ENCODE results near the gene RNPS1.

Gene RNPS1, protein sequence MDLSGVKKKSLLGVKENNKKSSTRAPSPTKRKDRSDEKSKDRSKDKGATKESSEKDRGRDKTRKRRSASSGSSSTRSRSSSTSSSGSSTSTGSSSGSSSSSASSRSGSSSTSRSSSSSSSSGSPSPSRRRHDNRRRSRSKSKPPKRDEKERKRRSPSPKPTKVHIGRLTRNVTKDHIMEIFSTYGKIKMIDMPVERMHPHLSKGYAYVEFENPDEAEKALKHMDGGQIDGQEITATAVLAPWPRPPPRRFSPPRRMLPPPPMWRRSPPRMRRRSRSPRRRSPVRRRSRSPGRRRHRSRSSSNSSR

DNA sequence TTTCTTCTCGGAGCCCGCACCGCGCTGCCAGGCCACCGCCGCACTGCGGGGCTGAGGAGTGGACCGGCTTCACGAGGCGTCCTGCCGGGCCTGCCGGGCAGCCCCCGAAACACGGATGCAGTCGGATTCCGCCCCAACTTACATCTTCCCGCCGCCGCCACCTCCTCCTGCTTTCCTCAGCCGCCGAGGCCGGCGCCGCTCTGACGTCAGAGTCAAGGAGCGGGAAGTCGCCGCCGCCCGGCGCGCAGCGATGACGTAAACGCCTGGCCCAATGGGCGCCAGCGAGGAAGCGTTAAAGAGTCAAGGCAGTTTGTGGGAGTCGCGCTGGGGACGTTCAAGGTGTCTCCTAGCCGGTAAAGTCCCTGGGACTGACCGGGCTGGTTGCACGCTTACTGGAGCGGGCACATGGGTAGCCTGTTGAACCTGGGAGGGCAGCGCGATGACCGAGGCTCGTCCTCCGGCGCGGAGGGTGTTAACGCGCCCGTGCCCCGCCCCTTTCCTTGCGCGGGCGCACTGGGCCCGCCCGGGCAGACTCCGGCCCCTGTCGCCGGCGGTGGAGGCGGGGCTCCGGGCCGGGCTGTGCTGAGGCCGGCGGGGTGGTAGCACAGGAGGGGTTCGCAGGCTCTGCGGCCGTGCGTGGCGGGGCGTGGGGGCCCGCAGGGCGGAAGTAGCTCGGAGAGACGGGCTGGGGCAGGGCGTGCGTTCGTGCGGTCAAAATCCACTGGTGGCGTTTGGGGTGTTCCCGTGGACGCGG, at the start of gene RNPS1:
Gene RNPS1, minus strand, starts transcription at position 214 of the 754 bp plus-strand sequence. CDS start 3,483 bp downstream, outside the sequence.
- DNase-seq (ENCODE audit: low spot score) = peak; percentile 99

DNA sequence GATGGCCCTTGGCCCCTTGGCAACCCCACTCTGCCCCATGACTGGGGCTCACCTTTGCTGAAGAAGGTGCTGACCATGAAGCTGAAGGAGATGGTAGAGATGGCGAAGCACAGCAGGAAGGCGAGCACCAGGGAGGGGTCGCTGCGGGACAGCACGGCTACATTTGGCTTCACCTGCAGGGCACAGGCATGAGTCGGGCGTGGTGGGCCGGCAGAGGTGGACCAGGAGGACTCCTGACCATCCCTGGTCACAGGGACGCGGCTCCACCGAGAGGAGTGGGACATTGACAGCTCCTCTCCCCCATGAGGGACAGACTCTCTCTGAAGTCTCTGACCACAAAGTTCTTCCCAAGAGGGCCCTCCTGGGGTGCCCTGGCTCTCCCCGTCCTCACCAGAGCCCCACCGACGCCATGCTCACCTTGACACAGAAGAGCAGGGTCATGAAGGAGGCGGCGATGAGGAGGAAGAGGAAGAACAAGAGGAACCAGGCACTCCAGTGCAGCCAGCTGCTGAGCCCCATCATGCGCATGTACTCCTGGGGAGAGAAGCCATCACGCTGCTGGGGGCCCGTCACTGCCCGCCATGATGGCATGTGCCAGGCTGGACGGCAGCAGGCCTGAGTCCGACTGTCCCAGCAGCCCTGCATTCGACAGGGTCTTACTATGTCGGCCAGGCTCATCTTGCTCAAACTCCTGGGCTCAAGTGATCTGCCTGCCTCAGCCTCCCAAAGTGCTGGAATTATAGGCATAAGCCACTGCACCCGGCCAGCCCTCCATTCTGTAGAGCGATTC, 49.5 kb upstream of the RNPS1 start:
- DNase-seq (ENCODE audit: low spot score) = no peak

GRCh38 chr16:2308089-2308962, 40.4 kb upstream of the RNPS1 start:
- no peak for DNase-seq (ENCODE audit: low spot score)

- DNase-seq (ENCODE audit: low spot score) = no peak
Observed at GRCh38 chr16:2299915-2300192, 31.9 kb upstream of the RNPS1 start.

GRCh38 chr16:2299121-2299914, 31.4 kb upstream of the RNPS1 start:
- DNase-seq (ENCODE audit: low spot score) = no peak

DNA sequence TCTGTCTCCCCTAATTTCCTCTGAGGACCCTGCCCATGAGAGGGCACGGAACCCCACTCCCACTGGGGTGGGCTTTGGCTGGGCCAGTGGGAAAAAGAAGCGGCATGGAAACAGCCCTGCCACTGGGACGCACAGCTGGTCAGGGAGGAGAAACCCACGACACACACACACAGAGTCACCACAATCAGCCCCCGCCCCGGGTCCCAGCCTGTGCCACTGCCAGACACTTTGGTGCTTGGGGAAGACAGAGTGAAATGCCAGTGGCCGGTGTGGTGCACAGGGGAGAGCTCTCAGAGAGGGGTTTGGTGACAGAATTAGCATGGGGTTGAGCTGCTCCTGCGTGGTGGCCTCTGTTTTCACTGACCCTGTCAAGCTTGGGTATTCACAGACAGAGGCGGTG, 30.7 kb upstream of the RNPS1 start:
- DNase-seq (ENCODE audit: low spot score) = no peak

DNA sequence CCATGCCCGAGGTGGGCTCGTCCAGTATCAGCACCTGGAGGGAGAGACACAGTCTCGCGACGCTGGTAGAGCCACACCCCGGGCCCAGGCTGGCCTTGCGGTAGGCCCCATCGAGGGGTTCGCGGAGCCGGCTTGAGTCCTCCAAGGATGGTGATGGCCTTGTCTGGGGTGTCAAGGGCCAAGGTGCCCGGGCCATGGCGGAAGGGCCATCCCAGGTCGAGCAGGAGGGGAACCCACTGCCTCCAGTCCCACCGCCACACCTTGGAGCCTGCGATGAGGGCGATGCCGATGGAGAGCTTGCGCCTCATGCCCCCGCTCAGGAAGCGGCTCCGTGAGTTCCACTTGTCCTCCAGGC, 29.6 kb upstream of the RNPS1 start:
- no peak for DNase-seq (ENCODE audit: low spot score)

DNA sequence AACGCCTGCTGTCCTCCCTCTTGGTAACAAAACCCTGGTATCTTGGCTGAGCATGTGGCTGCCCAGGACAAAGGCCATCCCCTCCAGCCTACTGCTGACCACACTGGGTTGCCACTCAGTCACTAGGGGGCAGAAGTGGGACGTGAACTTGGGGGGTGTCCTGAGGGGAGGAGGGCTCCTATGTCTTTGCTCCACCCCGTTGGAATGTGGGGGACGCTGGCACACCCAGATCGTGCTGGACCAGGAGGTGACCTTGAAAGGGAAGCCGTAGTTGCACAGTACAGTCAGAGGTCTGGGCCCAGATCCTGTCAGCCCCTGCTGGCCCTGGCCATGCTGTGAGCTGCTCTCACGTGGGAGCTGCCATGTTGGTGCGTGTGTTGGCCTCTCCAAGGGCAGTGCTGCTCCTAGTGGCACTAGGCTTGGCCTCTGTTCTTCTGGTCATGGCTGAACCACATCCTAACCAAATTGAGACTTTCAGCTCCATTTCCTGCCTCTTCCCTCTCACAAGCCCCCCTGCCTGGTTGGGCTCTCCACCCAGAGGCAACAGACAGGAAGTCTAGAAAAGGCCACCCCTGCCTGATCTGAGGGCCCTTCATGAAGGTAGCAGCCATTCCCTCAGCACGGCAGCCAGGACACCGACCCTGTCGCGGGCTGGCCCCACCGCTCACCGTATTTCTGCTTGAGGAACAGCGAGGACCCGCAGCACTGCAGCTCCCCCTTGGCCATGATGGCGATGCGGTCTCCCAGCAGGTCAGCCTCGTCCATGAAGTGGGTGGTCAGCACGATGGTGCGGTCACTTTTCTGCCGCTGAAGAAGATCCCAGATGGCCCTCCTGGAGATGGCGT, 29.0 kb upstream of the RNPS1 start:
- DNase-seq (ENCODE audit: low spot score) = peak; percentile 43

GRCh38 chr16:2295056-2295798, 27.3 kb upstream of the RNPS1 start:
- DNase-seq (ENCODE audit: low spot score) = no peak

GRCh38 chr16:2292221-2292620, 24.3 kb upstream of the RNPS1 start:
- DNase-seq (ENCODE audit: low spot score) = no peak

GRCh38 chr16:2289282-2289681, 21.4 kb upstream of the RNPS1 start:
- DNase-seq (ENCODE audit: low spot score) = no peak

DNA sequence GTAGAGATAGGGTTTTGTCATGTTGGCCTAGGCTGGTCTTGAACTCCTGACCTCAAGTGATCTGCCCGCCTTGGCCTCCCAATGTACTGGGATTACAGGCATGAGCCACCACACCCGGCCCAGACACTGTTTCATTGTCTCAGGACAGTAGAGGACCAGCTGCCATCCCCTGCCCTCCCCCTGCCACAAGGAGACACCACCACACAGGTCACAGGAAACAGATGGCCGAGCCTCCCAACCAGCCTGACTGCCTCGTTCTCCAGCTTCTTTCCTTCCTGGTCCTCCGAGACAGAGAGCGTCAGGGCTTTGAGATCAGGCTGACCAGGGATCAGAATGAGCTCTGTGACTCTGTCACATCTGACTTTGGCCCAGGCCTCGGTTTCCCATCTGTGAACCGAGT, 20.8 kb upstream of the RNPS1 start:
- DNase-seq (ENCODE audit: low spot score) = no peak

GRCh38 chr16:2287916-2288547, 20.1 kb upstream of the RNPS1 start:
- no peak for DNase-seq (ENCODE audit: low spot score)

DNA sequence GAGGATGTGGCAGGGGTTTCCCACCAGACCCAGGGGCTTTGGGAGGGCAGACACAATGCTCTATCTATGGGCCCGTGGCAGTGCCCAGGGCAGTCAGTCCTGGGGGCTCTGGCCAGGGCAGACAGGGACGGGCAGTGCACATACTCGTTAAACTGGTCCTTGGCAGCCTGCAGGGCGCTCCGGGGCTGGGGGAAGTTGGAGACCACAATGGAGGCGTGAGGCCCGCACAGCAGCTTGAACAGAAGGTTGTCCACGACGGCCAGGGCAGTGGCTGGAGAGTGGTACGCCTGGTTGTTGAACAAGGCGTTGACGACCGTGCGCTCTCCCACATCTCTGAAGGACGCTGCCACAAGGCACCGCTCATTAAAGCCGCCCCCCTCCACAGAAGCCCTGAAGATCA, 18.6 kb upstream of the RNPS1 start:
- DNase-seq (ENCODE audit: low spot score) = no peak

GRCh38 chr16:2285731-2286191, 17.8 kb upstream of the RNPS1 start:
- no peak for DNase-seq (ENCODE audit: low spot score)

DNA sequence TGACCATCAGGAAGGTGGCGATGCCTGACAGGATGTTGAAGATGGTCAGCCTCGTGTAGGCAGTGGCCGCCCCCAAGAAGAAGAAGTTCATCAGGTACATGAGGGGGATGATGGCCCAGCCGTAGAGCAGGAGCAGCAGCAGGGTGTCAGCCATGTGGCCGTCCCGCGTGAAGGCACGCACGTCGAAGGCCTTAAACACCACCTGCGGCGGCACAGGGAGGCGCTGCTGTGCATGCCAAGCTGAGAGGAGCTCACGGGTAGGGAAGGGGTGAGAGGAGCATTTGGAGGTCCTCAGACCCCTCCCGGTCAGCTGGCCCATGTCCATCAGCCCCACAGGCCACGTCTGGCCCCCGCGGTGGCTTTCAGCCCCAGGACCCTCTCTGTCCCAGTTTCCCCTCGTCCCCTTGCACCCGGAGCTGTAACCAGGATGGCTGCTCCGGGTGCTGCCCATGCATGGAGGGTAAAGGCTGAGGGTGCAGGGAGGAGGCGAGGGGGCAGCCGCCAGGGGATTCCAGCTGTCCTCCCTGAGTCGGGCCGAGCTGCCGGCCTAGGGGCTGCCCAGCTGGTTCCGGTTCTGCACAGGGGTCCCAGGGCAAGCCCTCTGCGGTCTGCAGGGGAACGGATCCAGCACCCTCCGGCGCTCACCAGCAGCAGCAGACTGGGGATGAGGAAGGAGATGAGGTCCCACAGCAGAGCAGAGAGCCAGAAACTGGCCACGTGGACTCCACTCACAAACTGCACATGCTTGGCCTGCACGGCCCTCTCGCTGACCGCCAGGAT, 17.1 kb upstream of the RNPS1 start:
- no peak for DNase-seq (ENCODE audit: low spot score)

- no peak for DNase-seq (ENCODE audit: low spot score)
Observed at GRCh38 chr16:2284001-2284770, 16.3 kb upstream of the RNPS1 start.
